ENCODE measurements around the gene UBE2L3.
A peak's percentile ranks its signal among the peaks of the same experiment; 100 is the strongest.

GRCh38 chr22:21567456-21568346, at the start of gene UBE2L3:
- TF ChIP-seq CTCF (IDR thresholded peaks at IDR 0.05) = no peak
- TF ChIP-seq POLR2A (IDR thresholded peaks at IDR 0.05) = peak in 1 of 2 donors; percentile 48
